ENCODE measurements around the gene STK10.
"Not testable (repeated sequence)": the region's sequence is repeated elsewhere in the genome, so short reads cannot be mapped to it uniquely, and the experiment has no call there.

Gene STK10

DNA sequence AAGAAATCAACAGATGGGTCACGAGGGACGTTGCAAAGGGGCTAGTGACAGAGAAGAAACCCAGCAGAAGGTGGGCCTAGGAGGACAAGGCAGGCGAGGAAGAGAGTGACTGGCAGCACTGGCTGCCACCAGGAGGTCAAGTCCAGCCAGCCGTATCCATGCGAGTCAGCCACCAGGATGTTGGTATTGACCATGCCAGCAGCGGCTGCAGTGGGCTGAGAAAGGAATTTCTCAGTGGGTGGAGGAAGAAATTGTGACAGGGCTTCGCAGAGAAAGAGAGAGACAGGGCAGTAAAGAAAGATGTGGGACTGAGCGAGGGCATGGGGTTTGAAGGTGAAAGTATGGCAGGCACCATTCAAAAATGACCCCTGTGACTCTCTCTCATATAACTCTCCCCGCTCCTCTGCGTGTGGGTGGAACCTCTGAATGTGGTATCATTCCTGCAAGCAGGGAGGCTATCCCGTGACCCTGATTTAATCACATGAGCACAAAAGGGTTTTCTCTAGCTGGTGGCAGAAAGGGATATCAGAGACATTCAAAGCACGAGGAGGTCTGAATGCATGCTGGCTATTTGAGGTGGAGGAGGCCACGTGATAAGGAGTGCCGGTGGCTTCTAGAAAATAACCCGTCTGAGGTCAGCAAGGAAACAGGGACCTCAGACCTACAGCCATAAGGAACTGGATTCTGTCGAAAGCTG lies 136.2 kb downstream of the STK10 start:
- DNase-seq: no peak

- no peak for DNase-seq
Observed at GRCh38 chr5:172050080-172050479, 137.9 kb downstream of the STK10 start.

GRCh38 chr5:172049226-172049796 lies 138.7 kb downstream of the STK10 start:
- no peak for DNase-seq

DNA sequence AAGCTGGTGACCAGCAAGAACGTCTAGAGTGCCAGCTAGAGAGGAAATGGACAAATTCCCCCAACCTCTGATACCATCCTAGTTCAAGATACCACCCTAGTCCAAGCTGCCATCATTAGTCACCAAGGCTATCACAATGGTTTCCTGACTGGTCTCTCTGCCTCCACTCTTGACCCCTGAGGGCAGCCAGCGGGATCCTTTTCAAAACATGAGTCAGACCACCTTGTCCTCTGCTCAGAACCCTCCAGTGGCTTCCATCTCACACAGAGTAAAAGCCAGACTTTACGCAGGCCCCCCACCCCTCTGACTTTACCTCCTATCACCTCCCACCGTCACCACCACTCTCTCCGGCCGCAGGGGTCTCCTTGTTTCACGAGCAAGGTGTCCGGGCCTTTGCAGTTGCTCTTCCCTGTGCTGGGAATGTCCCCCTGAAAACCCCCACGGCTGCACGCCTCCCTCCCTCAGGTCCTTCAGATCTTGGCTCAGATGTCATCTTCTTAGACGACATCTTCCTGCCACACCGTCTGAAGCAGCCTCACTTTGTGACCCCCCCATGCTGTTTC lies 139.4 kb downstream of the STK10 start:
- DNase-seq: no peak

DNA sequence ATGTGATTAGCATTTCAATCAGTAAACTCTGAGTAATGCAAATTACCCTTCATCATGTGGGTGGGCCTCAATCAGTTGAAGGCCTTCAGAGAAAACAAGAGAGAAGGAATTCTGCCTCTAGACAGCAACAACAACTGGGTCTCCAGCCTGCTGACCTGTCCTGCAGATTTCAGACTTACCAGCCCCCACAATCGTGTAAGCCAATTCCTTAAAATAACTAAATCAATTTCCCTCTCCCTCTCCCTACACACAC lies 139.9 kb downstream of the STK10 start:
- DNase-seq: no peak

- no peak for DNase-seq
Observed at GRCh38 chr5:172046593-172046992, 141.4 kb downstream of the STK10 start.

DNA sequence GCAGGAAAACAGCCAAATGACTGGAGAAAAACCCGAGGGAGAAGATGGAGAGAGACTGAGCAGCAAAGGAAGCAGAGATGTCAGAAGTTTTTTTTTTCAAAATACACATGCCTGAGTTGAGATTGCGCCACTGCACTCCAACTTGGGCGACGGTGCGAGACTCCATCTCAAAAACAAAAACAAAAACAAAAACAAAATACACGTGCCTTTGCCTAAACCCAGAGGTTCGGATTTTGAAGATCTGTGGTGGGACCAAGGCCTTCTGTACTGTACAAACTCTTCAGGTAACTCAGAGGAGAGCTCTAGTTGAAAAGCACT lies 142.8 kb downstream of the STK10 start:
- no peak for DNase-seq

DNA sequence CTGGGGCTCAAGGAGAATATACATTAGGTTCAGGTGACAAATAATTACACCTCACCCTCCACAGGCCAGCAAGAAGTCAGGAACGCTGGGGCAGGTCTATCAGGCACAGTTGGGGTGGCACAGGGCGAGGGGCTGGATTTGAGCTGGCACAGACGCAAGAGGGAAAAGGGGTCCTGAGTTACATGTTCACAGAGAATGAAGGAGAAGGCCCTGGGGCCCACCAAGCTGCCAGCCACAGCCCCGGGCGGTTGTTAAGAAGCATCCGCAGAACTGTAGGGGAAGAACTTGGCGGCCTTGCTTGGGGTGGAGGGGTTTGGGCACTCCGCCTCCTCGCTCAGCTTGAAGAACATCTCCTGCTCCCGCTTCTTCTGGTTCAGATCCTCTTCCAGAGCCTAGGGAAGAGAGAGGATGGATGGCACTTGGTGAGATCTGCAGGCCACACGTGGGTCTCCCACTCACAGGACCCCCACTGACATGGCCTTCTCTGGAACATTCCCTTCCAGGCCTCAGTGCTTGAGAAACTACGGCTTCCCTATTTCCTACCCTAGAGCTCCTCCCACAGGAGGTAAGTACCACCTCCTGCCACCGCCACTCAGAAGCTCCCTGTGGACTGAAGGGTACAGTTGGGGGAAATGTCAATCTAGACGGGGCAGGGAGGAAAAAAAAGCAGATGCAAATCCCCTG lies 143.3 kb downstream of the STK10 start:
- DNase-seq: no peak

DNA sequence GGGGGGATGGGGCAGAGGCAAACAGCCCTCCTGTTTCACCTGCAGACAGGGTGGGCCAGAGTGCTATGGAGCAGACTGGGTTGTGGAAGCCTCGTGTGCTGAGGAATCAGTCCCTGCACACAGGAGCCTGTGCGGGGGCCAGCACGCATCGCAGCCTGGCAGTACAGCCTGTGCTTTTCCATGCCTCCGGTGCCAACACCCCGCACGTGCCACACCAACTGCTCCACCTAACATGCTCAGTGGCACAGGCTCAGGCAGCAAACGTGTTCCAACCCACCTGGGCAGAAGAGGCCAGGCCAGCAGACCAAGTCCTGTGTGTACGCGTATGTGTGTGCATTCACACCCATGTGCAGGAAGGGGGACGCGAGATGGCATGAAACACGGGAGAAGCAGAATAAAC lies 144.2 kb downstream of the STK10 start:
- DNase-seq: no peak

GRCh38 chr5:172042183-172042582 lies 145.8 kb downstream of the STK10 start:
- DNase-seq: no peak

- no peak for DNase-seq
Observed at GRCh38 chr5:172038167-172038566, 149.9 kb downstream of the STK10 start.

- no peak for DNase-seq
Observed at GRCh38 chr5:172035049-172035448, 153.0 kb downstream of the STK10 start.

DNA sequence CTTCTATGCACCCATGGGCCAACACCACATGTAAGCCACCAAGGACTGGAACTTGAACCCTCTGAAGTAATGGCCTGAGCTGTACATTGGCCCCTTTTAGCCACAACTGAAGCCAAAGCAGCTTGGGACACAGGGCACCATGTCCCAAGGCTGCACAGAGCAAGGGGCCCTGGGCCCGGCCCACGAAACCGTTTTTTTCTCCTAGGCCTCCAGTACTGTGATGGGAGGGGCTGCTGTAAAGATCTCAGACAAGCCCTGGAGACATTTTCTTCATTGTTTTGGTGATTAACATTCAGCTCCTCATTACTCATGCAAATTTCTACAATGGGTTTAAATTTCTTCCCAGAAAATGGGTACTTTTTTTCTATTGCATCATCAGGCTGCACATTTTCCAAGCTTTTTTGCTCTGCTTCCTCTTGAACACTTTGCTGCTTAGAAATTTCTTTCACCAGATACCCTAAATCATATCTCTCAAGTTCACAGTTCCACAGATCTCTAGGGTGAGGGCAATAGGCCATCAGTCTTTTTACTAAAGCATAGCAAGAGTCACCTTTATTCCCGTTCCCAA lies 156.0 kb downstream of the STK10 start:
- DNase-seq: no peak

DNA sequence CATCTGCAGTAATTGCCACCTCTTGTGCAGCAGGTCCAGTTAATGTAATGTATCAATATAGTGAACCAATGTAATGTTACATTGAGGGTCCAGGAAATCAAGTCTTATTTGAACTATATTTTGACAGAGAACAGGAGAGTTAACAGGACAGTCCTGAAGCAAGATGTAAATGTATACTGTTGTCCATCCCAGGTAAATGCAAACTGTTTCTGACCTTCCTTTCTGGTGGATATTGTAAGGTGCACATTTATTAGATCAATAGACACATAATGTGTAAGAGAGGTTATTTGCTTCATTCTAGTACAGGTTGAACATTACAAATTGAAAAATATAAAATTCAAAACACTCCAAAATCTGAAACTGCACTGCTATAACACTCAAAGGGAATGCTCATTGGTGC lies 158.1 kb downstream of the STK10 start:
- no peak for DNase-seq

GRCh38 chr5:172028167-172028566 lies 159.9 kb downstream of the STK10 start:
- DNase-seq: no peak

- DNase-seq: not testable (repeated sequence)
Observed at GRCh38 chr5:172020110-172020786, 167.8 kb downstream of the STK10 start.

GRCh38 chr5:172015346-172015745 lies 172.7 kb downstream of the STK10 start:
- no peak for DNase-seq

GRCh38 chr5:172010278-172010677 lies 177.7 kb downstream of the STK10 start:
- no peak for DNase-seq

DNA sequence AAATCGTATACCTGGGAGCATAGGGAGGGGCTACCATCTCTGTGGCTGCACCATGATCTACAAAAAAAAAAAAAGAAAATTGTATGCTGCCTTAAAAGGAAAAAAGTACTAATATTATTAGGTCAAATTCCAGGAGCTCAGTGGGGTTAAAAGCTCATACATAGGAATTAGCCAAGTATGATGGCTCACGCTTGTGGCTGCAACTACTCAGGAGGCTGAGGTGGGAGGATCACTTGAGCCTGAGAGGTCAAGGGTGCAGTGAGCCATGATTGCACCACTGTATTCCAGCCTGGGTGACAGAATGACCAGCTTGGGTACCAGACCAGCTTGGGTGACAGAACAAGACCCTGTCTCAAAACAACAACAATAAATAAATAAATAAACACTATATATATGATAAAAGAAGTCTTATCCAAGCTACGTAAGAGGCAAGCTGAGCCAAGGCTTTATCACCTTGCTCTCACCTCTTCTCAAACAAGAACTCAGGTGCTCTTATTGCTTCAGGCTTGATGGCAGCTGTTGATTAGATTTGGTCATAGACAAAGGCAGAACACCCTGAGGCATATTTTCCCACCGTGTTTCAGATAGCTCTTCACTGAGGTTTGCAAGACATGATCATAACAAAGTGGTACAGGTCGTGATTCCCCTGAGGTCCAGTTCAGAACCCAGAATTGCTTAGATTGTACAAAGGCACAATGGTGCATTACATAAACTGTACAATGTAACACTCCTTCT lies 178.3 kb downstream of the STK10 start:
- no peak for DNase-seq

DNA sequence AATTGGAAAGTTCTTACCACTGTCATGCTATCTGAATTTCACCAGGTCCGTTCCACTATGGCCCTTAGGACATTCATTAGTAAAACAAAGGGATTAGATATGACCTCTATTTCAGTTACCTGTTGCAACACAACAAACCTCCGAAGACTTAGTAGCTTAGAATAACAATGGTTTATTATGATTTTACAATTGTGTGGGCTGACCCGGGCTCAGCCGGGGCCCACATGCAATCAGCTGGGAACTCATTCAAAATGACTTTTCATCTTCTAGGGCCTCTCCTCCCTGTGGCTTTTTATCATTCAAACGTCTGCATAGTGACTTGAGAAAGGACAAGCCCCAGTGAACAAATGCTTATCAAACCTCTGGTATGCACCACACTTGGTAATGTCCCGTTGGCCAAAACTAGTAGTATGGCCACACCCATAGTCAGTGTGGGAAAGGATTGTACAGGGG lies 179.3 kb downstream of the STK10 start:
- no peak for DNase-seq

- DNase-seq: no peak
Observed at GRCh38 chr5:172008111-172008455, 179.9 kb downstream of the STK10 start.

GRCh38 chr5:172007175-172008110 lies 180.6 kb downstream of the STK10 start:
- DNase-seq: no peak

Measured in CD4-positive, alpha-beta T cell treated with Interleukin-17A for 4 hours (primary cell).